Mucosa of descending colon (tissue), 3 donors: ENCODE results near the gene PDE6B. TPM values are rescaled to one million over a fixed set of nuclear protein-coding genes. Genes with fewer than 3 reads are reported as not detected.

Source experiments
- ATAC-seq: fragments of 200-7000 bp; cut with Tn5 transposase; one replicate; pipeline ENCODE4 v1.9.1; 2020; ENCODE audit warnings: mild to moderate bottlenecking, moderate library complexity
- DNase-seq, 3 donors: peaks; one replicate each; pipeline ENCODE4 v3.0.0-alpha.2; 2020
- H3K36me3 ChIP-seq: fragments of 200-600 bp; one replicate; pipeline ENCODE4 v1.8.0; 2021; ENCODE audit warnings: low read depth, mild to moderate bottlenecking
- H3K4me1 ChIP-seq: fragments of 200-600 bp; one replicate; pipeline ENCODE4 v1.8.0; 2021; ENCODE audit warnings: low read depth, mild to moderate bottlenecking
- H3K4me3 ChIP-seq: fragments of 200-600 bp; one replicate; pipeline ENCODE4 v1.8.0; 2021; ENCODE audit warnings: mild to moderate bottlenecking
- H3K9me3 ChIP-seq: fragments of 200-600 bp; one replicate; pipeline ENCODE4 v1.8.0; 2021; ENCODE audit warnings: mild to moderate bottlenecking
- intact Hi-C, 2 donors: fragments of 100-400 bp; cut with DNase I in 1 of 2; cut with micrococcal nuclease in 1 of 2; formaldehyde crosslinking; loops; one replicate each; pipeline versions ENCODE4 v1.11.0 to v1.11.1; 2022; cut with DNase I, micrococcal nuclease
- total RNA-seq, 3 donors: library from RNA; stranded (reverse); fragmentation: NEBNext Ultra II Directional in 2 of 3; extraction: Animal tissue kit (Norgen Biotek cat#: 25700) in 2 of 3; gene quantifications; one replicate each; pipeline versions ENCODE4 v1.2.1 to v1.2.4, GENCODE V29; 2021 to 2023
- TF ChIP-seq, protein P1 (sequence below): fragments of 200-600 bp; IDR thresholded peaks from one replicate; pipeline ENCODE4 v1.8.0; 2022; ENCODE audit warnings: antibody characterized with exemption, mild to moderate bottlenecking
- donor health status: DM: no; HTN: no; CAD: no; lungs with moderate emphysema.
- donor health status: DM: no; HTN: no; CAD: no.
- donor health status: DM: no; HTN: yes; CAD: no.

Gene PDE6B
- total RNA-seq, 3 donors from 2014 or later = 1.0 to 2.9 (median 1.2) TPM

DNA sequence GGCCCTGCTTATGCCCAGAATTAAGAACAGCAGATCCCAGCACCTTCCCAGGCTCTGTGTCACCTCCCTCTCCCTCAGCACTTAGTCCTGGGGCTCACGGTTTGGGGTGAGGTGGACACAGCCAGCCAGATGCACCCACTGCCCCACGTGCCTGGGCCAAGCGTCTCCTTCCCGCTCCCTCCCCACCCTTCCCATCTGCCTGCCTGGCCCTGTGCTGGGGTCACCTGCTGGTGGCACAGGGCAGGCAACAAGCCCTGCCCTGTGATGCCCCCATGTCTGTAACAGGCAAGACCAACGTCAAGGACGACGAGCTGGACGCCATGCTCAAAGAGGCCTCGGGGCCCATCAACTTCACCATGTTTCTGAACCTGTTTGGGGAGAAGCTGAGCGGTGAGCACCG is 54.3 kb downstream of the PDE6B start:
- DNase-seq = no peak
- Histone ChIP-seq H3K36me3 (no peaks in the 10 kb centered on the region), H3K9me3 (no peaks in the 10 kb centered on the region), H3K4me3 (no peak overlapping the region), H3K4me1 (peaks cover 55% of the 10 kb centered on the region)
- intact Hi-C loops = no loop called here
- ATAC-seq = no peak
- TF ChIP-seq, protein P1, sequence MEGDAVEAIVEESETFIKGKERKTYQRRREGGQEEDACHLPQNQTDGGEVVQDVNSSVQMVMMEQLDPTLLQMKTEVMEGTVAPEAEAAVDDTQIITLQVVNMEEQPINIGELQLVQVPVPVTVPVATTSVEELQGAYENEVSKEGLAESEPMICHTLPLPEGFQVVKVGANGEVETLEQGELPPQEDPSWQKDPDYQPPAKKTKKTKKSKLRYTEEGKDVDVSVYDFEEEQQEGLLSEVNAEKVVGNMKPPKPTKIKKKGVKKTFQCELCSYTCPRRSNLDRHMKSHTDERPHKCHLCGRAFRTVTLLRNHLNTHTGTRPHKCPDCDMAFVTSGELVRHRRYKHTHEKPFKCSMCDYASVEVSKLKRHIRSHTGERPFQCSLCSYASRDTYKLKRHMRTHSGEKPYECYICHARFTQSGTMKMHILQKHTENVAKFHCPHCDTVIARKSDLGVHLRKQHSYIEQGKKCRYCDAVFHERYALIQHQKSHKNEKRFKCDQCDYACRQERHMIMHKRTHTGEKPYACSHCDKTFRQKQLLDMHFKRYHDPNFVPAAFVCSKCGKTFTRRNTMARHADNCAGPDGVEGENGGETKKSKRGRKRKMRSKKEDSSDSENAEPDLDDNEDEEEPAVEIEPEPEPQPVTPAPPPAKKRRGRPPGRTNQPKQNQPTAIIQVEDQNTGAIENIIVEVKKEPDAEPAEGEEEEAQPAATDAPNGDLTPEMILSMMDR = no peak

DNA sequence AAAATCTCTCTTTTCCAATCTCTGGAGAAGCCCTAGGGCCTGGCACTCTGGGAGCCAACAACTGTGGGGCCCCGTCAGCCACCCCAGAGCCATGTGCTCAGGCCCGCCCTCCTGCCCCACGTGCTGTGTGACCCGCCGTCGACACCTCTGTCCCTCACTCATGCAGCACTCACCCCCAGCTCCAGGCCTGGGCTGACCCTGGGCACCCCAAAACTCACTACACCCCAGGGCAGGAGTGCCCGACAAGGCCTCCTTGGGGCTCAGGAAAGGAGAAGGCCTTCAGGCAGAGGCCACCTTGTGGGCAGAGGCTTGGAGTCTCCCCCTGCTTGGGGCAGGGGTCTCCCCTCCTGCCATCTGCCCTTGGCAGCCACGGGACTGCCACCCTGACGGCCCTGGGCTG is 54.7 kb downstream of the PDE6B start:
- H3K4me3 ChIP-seq = no peak overlapping the region
- intact Hi-C loops = no loop called here
- TF ChIP-seq, protein P1 = no peak
- peaks cover 52% of the 10 kb centered on the region for H3K4me1 ChIP-seq
- DNase-seq = peak in 1 of 3 donors; percentile 58
- no peak for ATAC-seq
- no peaks in the 10 kb centered on the region for H3K36me3 ChIP-seq
- H3K9me3 ChIP-seq = no peaks in the 10 kb centered on the region

DNA sequence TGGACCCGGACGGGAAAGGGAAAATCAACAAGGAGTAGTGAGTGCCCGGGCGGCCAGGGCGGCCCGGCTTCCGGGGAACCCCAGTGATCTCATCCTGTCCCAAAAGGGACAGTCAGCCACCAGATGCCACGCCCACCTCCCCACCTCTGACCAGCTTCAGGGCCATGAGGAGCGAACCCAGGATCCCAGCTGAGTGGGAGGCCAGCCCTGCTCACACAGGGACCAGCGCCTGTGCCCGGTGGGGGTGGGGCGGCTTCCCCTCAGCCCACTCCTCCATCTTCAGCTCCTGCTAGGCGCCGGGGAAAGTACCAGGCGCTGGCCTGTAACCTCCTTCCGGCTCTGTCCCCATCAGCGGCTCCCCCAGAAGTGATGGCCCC is 55.2 kb downstream of the PDE6B start:
- TF ChIP-seq, protein P1 = no peak
- no peaks in the 10 kb centered on the region for H3K36me3 ChIP-seq
- intact Hi-C loops = no loop called here
- ATAC-seq = no peak
- peaks cover 47% of the 10 kb centered on the region for H3K4me1 ChIP-seq
- peak; percentile 57 to 78 (median 60) for DNase-seq
- no peaks in the 10 kb centered on the region for H3K9me3 ChIP-seq
- no peak overlapping the region for H3K4me3 ChIP-seq

DNA sequence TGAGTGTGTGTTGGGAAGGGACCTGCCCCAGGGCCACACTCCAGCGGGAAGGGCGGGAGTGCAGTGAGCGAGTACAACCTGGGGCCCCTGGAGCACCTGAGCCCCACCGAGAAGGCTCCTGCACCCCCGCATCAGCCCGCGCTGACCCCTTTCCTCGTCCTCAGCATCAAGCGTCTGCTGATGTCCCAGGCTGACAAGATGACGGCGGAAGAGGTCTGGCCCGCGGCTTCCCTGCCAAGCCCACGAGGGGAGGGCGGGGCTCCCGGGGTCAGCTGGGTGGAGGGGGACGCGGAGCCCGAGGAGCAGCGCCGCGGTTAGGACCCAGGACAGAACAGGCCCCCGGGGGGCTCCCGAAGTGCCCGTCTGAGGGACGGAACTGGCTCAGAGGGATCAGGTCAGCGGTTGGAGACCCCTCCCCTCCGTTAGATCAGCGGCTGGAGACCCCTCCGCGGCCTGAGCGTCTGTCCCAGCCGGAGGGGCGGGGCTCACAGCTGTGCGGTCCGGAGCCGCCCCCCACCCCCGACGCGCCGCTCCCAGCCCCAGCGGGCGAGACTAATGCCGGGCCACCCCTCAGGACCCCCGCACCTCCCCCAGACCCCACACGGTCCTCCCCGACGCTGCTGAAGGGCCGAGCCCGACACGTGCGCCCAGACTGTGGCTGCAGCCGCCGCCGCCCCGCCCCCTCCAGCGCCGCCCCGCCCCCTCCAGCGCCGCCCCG is 55.7 kb downstream of the PDE6B start:
- intact Hi-C loops = no loop called here
- Histone ChIP-seq H3K9me3 (no peaks in the 10 kb centered on the region), H3K36me3 (no peaks in the 10 kb centered on the region), H3K4me1 (peaks cover 45% of the 10 kb centered on the region), H3K4me3 (no peak overlapping the region)
- TF ChIP-seq, protein P1 = no peak
- DNase-seq (peak; percentile 68 to 83 (median 80)), ATAC-seq (peak; percentile 3)

DNA sequence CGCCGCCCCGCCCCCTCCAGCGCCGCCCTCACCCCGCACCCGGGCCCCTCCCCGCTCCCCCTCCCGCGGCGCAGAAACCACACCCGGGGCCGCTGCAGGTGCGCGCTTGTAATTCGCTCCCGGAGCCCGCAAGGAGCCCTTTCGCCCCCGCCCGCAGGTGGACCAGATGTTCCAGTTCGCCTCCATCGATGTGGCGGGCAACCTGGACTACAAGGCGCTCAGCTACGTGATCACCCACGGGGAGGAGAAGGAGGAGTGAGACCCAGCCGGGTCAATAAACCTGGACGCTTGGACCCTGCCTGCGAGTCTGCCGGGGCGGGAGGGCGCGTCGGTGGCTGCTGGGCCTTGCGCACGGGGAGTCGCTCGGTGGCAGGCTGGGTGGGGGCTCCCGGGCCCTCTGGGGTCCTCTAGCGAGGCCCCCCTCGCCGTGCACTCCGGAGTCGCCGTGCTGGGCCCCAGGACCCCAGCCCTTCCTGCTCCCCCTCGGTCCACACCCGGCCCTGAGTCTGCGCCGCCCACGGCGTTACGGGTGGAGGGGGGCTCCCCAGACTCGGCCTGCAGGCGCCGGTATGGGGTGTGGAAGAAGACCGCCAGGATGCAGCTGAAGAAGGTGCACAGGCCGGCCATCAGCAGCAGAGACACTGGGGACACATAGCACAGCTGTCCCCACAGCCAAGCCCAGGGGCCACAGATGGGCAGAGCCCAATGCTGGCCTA is 56.5 kb downstream of the PDE6B start:
- TF ChIP-seq, protein P1 = no peak
- H3K4me1 ChIP-seq = peaks cover 51% of the 10 kb centered on the region
- ATAC-seq = peak; percentile 65

More for the DNA sequence above, 56.5 kb downstream of the PDE6B start:
- DNase-seq = peak; percentile 83 to 89 (median 87)
- H3K4me3 ChIP-seq = no peak overlapping the region
- intact Hi-C loops = no loop called here
- no peaks in the 10 kb centered on the region for H3K9me3 ChIP-seq
- H3K36me3 ChIP-seq = no peaks in the 10 kb centered on the region
